Measurements from ENCODE around the gene LPP.

DNA sequence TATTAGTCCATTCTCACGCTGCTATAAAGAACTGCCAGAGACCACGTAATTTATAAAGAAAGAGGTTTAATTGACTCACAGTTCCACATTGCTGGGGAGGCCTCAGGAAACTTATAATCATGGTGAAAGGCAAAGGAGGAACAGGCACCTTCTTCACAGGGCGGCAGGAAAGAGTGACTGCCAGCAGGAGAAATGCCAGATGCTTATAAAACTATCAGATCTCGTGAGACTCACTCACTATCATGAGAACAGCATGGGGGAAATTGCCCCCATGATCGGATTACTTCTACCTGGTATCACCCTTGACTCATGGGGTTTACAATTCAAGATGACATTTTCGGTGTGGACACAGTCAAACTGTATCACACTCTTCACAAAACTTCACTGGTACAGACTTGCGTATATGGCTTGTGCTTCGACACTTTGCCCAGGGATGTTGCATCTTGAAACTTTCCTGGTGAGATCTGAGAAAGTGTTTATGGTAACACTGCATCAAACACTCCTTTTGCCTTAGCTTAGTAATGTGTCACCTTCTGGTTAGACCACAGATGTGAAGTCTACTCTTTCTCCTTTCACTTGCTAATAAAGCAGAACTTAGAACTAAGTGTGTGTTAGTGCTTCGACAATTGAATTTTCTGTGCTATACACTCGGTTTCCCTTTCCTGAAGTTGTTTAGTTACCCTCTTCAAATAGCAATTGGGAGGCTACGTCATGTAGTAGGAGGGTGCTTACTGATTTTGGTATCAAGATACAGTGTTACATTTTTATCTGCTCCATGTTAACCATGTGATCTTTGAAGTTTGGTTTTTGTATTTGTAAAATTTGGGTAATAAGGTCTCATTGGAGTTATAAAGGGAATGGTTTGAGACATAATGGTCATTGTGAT is 185.7 kb downstream of the LPP start:
- TF ChIP-seq, protein P1, sequence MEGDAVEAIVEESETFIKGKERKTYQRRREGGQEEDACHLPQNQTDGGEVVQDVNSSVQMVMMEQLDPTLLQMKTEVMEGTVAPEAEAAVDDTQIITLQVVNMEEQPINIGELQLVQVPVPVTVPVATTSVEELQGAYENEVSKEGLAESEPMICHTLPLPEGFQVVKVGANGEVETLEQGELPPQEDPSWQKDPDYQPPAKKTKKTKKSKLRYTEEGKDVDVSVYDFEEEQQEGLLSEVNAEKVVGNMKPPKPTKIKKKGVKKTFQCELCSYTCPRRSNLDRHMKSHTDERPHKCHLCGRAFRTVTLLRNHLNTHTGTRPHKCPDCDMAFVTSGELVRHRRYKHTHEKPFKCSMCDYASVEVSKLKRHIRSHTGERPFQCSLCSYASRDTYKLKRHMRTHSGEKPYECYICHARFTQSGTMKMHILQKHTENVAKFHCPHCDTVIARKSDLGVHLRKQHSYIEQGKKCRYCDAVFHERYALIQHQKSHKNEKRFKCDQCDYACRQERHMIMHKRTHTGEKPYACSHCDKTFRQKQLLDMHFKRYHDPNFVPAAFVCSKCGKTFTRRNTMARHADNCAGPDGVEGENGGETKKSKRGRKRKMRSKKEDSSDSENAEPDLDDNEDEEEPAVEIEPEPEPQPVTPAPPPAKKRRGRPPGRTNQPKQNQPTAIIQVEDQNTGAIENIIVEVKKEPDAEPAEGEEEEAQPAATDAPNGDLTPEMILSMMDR (conservative IDR thresholded peaks at IDR 0.05; ENCODE audit: low read depth, low read length) = no peak
- TF ChIP-seq EZH2phosphoT487 (IDR thresholded peaks at IDR 0.05; ENCODE audit: borderline replicate concordance, low read length) = no peak

Data from PC-3 (cell line).